ENCODE results near the gene NOP9. TPM values are rescaled to one million over a fixed set of nuclear protein-coding genes. Genes with fewer than 3 reads are reported as not detected.

Gene NOP9
- total and polyA plus RNA-seq, 8 donors: 6.2 to 13.9 (median 9.7) TPM

DNA sequence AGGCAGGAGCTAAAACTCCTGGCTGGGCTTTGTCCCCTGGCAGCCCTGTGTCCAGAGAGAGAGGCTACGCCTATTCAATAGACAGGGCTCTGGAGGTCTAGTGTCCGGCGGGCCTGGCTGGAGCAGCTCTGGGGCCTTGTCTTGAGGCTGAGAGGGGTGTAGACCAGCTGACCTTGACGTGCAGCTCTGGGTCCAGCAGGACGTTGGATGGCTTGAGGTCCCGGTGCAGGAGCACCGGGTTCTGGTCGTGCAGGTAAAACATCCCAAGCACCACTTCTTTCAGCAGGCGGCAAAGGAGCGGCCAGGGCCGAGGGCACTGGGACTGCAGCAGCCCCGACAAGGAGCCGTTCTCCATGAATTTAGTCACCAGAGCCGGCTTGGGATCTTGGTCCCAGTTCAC is 39.2 kb downstream of the NOP9 start:
- TF ChIP-seq, protein P1, sequence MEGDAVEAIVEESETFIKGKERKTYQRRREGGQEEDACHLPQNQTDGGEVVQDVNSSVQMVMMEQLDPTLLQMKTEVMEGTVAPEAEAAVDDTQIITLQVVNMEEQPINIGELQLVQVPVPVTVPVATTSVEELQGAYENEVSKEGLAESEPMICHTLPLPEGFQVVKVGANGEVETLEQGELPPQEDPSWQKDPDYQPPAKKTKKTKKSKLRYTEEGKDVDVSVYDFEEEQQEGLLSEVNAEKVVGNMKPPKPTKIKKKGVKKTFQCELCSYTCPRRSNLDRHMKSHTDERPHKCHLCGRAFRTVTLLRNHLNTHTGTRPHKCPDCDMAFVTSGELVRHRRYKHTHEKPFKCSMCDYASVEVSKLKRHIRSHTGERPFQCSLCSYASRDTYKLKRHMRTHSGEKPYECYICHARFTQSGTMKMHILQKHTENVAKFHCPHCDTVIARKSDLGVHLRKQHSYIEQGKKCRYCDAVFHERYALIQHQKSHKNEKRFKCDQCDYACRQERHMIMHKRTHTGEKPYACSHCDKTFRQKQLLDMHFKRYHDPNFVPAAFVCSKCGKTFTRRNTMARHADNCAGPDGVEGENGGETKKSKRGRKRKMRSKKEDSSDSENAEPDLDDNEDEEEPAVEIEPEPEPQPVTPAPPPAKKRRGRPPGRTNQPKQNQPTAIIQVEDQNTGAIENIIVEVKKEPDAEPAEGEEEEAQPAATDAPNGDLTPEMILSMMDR (IDR thresholded peaks at IDR 0.05): no peak
- Histone ChIP-seq H3K4me3 (peak overlapping the region in 3 of 4 donors; percentile 46 to 61 (median 50)), H3K4me1 (peaks cover 0 to 15% (median 7%) of the 10 kb centered on the region in 3 donors), H3K9me3 (no peaks in the 10 kb centered on the region), H3K36me3 (peaks cover 0 to 5% (median 0%) of the 10 kb centered on the region in 3 donors), H3K27me3 (no peaks in the 10 kb centered on the region), H3K27ac (no peak overlapping the region)
- intact Hi-C loops (cut with DNase I): loop anchor here in 1 of 3 donors (10.0 kb wide), 1 partner anchor 96 kb away; no protein-coding TSS in a partner anchor
- 74 to 76% methylated on average over 14 of the region's 14 CpGs for WGBS, 2 donors
- ATAC-seq: no peak
- DNase-seq: no peak
- no peak for FAIRE-seq

DNA sequence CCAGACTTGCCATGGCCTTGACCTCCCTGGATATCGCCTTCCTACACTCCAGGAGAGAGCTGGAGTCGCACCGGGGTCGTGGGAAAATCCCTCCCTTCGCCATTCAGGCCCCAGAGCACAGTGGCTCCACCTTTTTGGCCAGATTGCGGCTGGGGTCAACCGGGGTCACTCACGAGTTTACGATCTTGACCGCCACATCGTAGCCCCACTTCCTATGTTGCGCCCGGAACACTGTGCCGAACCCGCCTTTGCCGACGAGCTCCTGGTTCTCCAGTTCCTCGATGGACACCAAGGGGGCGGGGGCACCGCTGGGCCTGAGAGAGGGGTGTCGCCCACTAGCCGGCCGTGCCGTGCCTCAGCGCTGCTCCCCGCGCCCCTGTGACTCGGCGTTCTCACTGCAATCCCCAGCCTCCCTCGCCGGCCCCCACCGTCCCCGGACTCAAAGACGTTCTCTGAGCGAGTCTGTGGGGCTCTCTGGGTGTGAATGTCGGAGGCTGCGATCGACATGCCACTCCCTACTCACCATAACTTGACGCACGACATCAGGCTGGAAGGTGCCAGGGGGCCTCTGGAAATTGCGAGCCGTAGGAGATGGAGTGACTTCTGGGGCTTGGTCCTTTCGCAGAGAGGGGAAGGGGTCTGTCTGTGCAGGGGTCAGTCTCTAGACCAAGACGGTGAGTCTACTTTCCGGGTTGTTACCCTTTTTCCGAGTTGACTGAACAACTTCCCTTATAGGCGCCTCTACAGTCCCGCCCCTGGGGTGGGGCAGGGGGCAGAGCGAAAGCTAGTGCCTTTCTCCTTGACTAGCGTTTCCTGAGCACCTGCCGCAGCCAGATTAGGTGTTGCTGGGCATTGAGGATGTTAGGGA is 39.9 kb downstream of the NOP9 start, which contains the start of gene RIPK3:
Gene RIPK3 (minus strand): TSS at position 708 of the 868 bp plus-strand sequence. CDS start 165 bp downstream, at position 543.
- Histone ChIP-seq H3K9me3 (no peaks in the 10 kb centered on the region), H3K4me3 (peak within 1 kb of the TSS; percentile 24 to 61 (median 48)), H3K27ac (peak within 1 kb of the TSS in 2 of 4 donors; percentile 33 to 35), H3K27me3 (no peaks in the 10 kb centered on the region), H3K4me1 (peaks cover 0 to 8% (median under 1%) of the 10 kb centered on the region in 3 donors), H3K36me3 (peaks cover 0 to 5% (median 0%) of the 10 kb centered on the region in 3 donors)
- intact Hi-C loops (cut with DNase I): loop anchor here in 1 of 3 donors (10.0 kb wide), 1 partner anchor 95 kb away; no protein-coding TSS in a partner anchor
- DNase-seq (peak; percentile 64 to 83 (median 72)), FAIRE-seq (no peak), ATAC-seq (peak; percentile 89 to 95 (median 90))
- TF ChIP-seq, protein P1 (IDR thresholded peaks at IDR 0.05): no peak
- WGBS, 2 donors: 7 to 10% methylated on average over 46 to 51 of the region's 51 CpGs

DNA sequence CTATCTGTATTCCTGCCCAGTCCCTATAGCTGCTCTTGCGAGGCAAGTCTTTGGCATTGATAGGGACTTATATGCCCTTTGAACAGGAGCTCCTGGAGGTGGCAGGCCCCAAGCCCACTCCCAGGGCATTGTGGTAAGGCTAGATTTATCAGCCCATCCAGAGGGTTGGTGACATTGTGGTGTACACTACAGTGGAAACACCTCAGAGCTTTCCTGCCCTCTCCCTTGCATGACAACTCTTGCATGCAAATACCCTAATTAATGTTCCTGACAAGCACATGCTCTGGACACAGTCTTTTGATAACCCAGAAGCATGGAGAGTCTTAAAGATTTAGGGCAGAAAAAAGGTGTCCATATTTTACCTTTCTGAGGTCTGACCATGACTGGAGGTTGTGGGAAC is 41.0 kb downstream of the NOP9 start:
- DNase-seq (no peak), ATAC-seq (no peak), FAIRE-seq (no peak)
- no peaks in the 10 kb centered on the region for H3K9me3 ChIP-seq
- peaks cover 0 to 4% (median 0%) of the 10 kb centered on the region in 3 donors for H3K4me1 ChIP-seq
- H3K27ac ChIP-seq: no peak overlapping the region
- no peak overlapping the region for H3K4me3 ChIP-seq
- peaks cover 0 to 5% (median 0%) of the 10 kb centered on the region in 3 donors for H3K36me3 ChIP-seq
- TF ChIP-seq, protein P1 (IDR thresholded peaks at IDR 0.05): no peak
- no peaks in the 10 kb centered on the region for H3K27me3 ChIP-seq
- WGBS, 2 donors: 98 to 100% methylated on average over 1 of the region's 1 CpG
- intact Hi-C loops (cut with DNase I): no loop called here

DNA sequence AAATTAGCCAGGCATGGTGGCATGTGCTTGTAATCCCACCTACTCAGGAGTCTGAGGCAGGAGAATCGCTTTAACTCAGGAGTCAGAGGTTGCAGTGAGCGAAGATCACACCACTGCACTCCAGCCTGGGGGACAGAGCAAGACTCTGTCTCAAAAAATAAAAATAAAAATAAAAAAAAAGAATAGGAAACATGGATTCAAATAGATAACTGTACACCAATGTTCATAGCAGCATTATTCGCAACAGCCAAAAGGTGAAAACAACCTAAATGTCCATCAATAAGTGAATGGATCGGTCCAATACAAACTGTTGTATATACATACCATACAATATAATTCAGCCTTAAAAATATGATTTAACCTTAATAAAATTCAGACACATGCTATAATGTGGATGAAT is 43.2 kb downstream of the NOP9 start:
- DNase-seq: no peak
- no peaks in the 10 kb centered on the region for H3K9me3 ChIP-seq
- peaks cover 0 to 4% (median 0%) of the 10 kb centered on the region in 3 donors for H3K4me1 ChIP-seq
- 94 to 97% methylated on average over 4 of the region's 4 CpGs for WGBS, 2 donors
- no peak for ATAC-seq
- H3K4me3 ChIP-seq: no peak overlapping the region
- no peak overlapping the region for H3K27ac ChIP-seq
- no peaks in the 10 kb centered on the region for H3K27me3 ChIP-seq
- FAIRE-seq: no peak
- TF ChIP-seq, protein P1 (IDR thresholded peaks at IDR 0.05): no peak
- intact Hi-C loops (cut with DNase I): no loop called here
- no peaks in the 10 kb centered on the region for H3K36me3 ChIP-seq
